Tibial nerve (tissue), 4 donors: Measurements from ENCODE around the gene CDKN2B-AS1. TPM values are rescaled to one million over a fixed set of nuclear protein-coding genes. Genes with fewer than 3 reads are reported as not detected.

ENCODE experiments used
- DNase-seq, 2 donors: peaks; one replicate each; pipeline ENCODE4 v3.0.0-alpha.2; 2019; ENCODE audit warnings: low spot score in 2 of 2
- H3K27ac ChIP-seq, 4 donors: fragments of 200-600 bp; sonication (generic) in 3 of 4; one replicate each; pipeline ENCODE4 v1.5.1; 2017 to 2019; ENCODE audit warnings: mild to moderate bottlenecking in 1 of 4
- H3K27me3 ChIP-seq, 2 donors: fragments of 200-600 bp; sonication (generic) in 1 of 2; one replicate each; pipeline versions ENCODE4 v1.5.1 to v1.6.0; 2017 to 2019
- H3K36me3 ChIP-seq, 3 donors: fragments of 200-600 bp; sonication (generic); one replicate each; pipeline ENCODE4 v1.5.1; 2018 to 2019
- H3K4me1 ChIP-seq, 4 donors: fragments of 200-600 bp; sonication (generic) in 3 of 4; one replicate each; pipeline ENCODE4 v1.5.1; 2017 to 2019
- H3K4me3 ChIP-seq, 4 donors: fragments of 200-600 bp; sonication (generic) in 3 of 4; one replicate each; pipeline ENCODE4 v1.5.1; 2017 to 2019; ENCODE audit warnings: mild to moderate bottlenecking in 1 of 4, moderate library complexity in 1 of 4
- H3K9me3 ChIP-seq, 4 donors: fragments of 200-600 bp; sonication (generic) in 3 of 4; one replicate each; pipeline ENCODE4 v1.5.1; 2017 to 2019
- EP300 ChIP-seq, 2 donors: sonication (generic); formaldehyde crosslinking; IDR thresholded peaks; one replicate each; pipeline ENCODE4 v1.6.1; 2017; ENCODE audit warnings: antibody characterized with exemption in 2 of 2, mild to moderate bottlenecking in 1 of 2
- POLR2A ChIP-seq, 2 donors: fragments of 450-650 bp; IDR thresholded peaks; one replicate each; pipeline ENCODE4 v1.6.1; 2017; ENCODE audit warnings: antibody characterized with exemption in 2 of 2, mild to moderate bottlenecking in 2 of 2, moderate library complexity in 2 of 2
- WGBS, 2 donors: methylation state at CpG; one replicate each; pipeline ENCODE4 v1.1.5; 2018; 5-methylcytosine and 5-hydroxymethylcytosine counted together
- total RNA-seq, 4 donors: library from RNA; depleted of rRNA; stranded (reverse); fragments of >200 nt; gene quantifications; one replicate each; pipeline ENCODE4 v1.1.0, GENCODE V29; 2016
- TF ChIP-seq, protein P1 (sequence below), 5 experiments: fragments of 200-600 bp in 3 of 5; fragments of 450-650 bp in 2 of 5; sonication (generic) in 3 of 5; IDR thresholded peaks; one replicate each; pipeline ENCODE4 v1.5.1; 2016 to 2019; ENCODE audit warnings: antibody characterized with exemption in 5 of 5, mild to moderate bottlenecking in 3 of 5, moderate library complexity in 2 of 5

CDKN2B-AS1 gene
- total RNA-seq, 4 donors from 2014 or later: 0.59 to 1.5 (median 0.90) TPM; not detected in 1

DNA sequence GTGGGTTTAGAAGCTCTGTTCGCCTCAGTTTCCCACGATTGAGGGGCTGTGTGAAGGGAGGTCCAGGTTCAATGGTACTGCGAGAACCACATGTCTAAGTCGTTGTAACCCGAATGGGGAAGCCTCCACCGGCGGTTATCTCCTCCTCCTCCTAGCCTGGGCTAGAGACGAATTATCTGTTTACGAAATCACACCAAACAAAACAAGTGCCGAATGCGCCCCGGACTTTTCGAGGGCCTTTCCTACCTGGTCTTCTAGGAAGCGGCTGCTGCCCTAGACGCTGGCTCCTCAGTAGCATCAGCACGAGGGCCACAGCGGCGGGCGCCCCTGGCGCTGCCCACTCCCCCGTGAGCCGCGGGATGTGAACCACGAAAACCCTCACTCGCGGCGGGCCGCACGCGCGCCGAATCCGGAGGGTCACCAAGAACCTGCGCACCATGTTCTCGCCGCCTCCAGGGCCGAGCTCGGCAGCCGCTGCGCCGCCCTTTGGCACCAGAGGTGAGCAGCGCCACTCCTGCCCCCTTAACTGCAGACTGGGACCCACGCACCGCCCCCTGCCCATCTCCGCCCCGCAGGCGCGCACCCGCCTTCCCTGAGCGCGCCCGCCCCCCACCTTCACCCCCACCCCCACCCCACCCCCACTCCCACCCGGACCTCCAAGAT, 567 bp upstream of the CDKN2B-AS1 start, which contains the start of gene CDKN2A:
CDKN2A (minus strand) TSS at position 500 of the 663 bp plus-strand sequence.
- Histone ChIP-seq H3K4me1 (peaks cover 0 to 25% (median 5%) of the 10 kb centered on the region in 4 donors), H3K27me3 (peaks cover 0 to 45% of the 10 kb centered on the region in 2 donors), H3K36me3 (no peaks in the 10 kb centered on the region), H3K4me3 (peak within 1 kb of the TSS; percentile 48 to 88 (median 87)), H3K27ac (peak within 1 kb of the TSS in 3 of 4 donors; percentile 77 to 87 (median 86)), H3K9me3 (no peaks in the 10 kb centered on the region)
- no peak for DNase-seq
- WGBS, 2 donors: 7 to 11% methylated on average over 27 to 36 of the region's 53 CpGs
- TF ChIP-seq, protein P1, sequence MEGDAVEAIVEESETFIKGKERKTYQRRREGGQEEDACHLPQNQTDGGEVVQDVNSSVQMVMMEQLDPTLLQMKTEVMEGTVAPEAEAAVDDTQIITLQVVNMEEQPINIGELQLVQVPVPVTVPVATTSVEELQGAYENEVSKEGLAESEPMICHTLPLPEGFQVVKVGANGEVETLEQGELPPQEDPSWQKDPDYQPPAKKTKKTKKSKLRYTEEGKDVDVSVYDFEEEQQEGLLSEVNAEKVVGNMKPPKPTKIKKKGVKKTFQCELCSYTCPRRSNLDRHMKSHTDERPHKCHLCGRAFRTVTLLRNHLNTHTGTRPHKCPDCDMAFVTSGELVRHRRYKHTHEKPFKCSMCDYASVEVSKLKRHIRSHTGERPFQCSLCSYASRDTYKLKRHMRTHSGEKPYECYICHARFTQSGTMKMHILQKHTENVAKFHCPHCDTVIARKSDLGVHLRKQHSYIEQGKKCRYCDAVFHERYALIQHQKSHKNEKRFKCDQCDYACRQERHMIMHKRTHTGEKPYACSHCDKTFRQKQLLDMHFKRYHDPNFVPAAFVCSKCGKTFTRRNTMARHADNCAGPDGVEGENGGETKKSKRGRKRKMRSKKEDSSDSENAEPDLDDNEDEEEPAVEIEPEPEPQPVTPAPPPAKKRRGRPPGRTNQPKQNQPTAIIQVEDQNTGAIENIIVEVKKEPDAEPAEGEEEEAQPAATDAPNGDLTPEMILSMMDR (IDR thresholded peaks at IDR 0.05): no peak
- TF ChIP-seq EP300 (IDR thresholded peaks at IDR 0.05) (no peak), POLR2A (IDR thresholded peaks at IDR 0.05) (no peak)

DNA sequence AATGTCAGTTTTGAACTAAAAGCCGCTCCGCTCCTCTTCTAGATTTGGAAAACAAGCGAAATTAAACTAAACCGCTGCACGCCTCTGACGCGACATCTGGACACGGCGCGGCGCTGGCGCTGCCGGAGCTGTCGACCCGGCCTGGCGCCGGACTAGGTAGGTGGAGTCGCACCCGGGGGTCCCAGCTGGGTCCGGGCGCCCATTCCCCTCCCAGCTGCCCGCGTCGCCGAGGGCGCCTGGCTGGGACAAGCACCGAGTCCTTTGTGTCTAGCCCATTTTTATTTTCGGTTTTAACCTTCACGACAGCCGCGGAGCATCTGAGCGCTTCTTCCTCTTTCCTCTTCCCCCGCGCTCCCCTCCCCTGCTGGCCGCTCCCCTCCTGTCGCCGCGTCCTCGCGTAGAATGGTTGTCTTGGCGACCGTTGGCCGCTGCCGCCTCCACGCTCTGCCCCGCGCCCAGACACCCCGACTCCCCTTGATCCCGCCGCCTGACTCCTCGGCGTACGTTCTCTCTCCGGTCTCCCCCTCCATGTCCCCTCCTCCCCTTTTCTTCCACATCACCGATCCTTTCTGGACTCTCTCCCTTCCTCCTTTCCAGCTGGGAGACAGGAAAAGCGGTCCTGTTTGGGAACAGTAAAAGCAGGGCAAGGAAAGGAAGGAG, 545 bp downstream of the CDKN2B-AS1 start:
- TF ChIP-seq, protein P1 (IDR thresholded peaks at IDR 0.05): no peak
- TF ChIP-seq POLR2A (IDR thresholded peaks at IDR 0.05) (no peak), EP300 (IDR thresholded peaks at IDR 0.05) (no peak)
- H3K27me3 ChIP-seq: peaks cover 0 to 34% of the 10 kb centered on the region in 2 donors
- no peak for DNase-seq
- WGBS, 2 donors: 1% methylated on average over 44 to 56 of the region's 56 CpGs
- H3K36me3 ChIP-seq: no peaks in the 10 kb centered on the region
- H3K4me1 ChIP-seq: peaks cover 0 to 18% (median 5%) of the 10 kb centered on the region in 4 donors
- no peaks in the 10 kb centered on the region for H3K9me3 ChIP-seq
- H3K4me3 ChIP-seq: peak overlapping the region; percentile 48 to 88 (median 87)
- peak overlapping the region in 3 of 4 donors; percentile 77 to 87 (median 86) for H3K27ac ChIP-seq

DNA sequence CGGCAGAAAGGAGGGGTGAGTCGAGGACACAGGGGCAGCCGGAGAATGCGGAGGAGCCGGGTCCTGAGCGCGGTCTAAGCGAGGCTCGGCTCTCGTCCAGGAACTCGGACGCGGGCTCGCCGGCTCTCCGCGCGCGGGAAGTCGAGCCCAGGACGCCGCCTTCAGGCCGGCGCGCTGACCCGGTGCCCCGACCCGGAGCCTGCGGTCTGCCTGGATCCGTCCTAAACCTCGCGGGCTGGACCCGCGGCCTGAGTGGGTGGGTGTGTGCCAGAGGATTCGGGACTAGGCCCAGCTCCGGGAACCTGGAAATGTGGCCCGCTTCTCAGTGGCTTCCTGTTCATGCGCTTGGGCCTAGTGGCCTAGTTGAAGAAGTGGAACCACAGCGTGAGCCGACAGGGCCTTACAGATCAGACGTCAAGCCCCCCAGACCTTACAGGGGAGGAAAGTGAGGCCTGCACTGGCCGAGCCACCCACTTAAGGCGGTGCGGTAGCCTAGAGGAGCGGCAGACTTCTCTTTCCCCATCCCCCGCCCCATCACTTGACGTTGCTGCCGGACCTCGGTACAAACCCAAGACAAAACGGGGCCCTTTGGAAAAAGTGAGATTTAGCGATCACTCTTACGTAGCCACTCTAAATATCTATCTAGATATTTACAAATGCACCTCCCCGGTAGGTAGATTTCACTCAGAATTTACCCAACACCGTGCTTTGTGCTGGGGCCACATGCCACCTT, 1.2 kb downstream of the CDKN2B-AS1 start:
- peaks cover 0 to 27% of the 10 kb centered on the region in 2 donors for H3K27me3 ChIP-seq
- H3K36me3 ChIP-seq: no peaks in the 10 kb centered on the region
- DNase-seq: no peak
- peak overlapping the region in 3 of 4 donors; percentile 77 to 87 (median 86) for H3K27ac ChIP-seq
- H3K4me3 ChIP-seq: peak overlapping the region; percentile 48 to 88 (median 87)
- no peaks in the 10 kb centered on the region for H3K9me3 ChIP-seq
- TF ChIP-seq, protein P1 (IDR thresholded peaks at IDR 0.05): peak in 2 of 5 experiments; percentile 14 to 25
- no peak for TF ChIP-seq POLR2A (IDR thresholded peaks at IDR 0.05)
- peaks cover 0 to 18% (median 5%) of the 10 kb centered on the region in 4 donors for H3K4me1 ChIP-seq
- 19 to 26% methylated on average over 36 to 48 of the region's 54 CpGs for WGBS, 2 donors

DNA sequence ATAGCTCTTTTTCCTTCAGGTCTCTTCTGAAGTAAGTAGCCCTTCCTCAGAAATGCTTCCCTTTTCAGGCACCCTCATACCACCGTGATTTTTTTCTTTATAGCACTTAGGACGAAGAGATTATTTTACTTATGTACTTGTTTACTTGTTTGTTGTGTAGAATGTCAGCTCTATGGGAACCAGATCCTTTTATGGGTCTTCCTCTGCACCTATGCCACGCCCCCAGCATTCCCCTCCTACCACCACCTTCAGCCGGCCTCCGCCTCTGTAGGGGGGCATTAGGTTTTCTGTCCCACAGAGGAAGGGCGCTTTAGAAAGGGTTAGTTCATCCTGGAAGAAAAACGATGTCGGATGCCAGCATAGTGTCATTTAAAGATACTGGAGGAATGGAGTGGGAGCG, 1.8 kb downstream of the CDKN2B-AS1 start:
- Histone ChIP-seq H3K9me3 (no peaks in the 10 kb centered on the region), H3K27ac (no peak overlapping the region), H3K27me3 (peaks cover 0 to 21% of the 10 kb centered on the region in 2 donors), H3K4me1 (peaks cover 0 to 18% (median 5%) of the 10 kb centered on the region in 4 donors), H3K36me3 (no peaks in the 10 kb centered on the region), H3K4me3 (no peak overlapping the region)
- WGBS, 2 donors: 71 to 78% methylated on average over 9 of the region's 9 CpGs
- no peak for DNase-seq
- TF ChIP-seq EP300 (IDR thresholded peaks at IDR 0.05) (no peak), POLR2A (IDR thresholded peaks at IDR 0.05) (no peak)
- TF ChIP-seq, protein P1 (IDR thresholded peaks at IDR 0.05): no peak
